HG02610 (cell line): ENCODE measurements around the gene PHETA2.
"Not testable (repeated sequence)": the region's sequence is repeated elsewhere in the genome, so short reads cannot be mapped to it uniquely, and the experiment has no call there.

Experiments used
- ATAC-seq: cut with Tn5 transposase; IDR thresholded peaks from one replicate; pipeline ENCODE4 v1.9.1; 2021; ENCODE audit warnings: mild to moderate bottlenecking, moderate library complexity; ENCODE audit not compliant: unreplicated experiment

PHETA2 gene

GRCh38 chr22:42069801-42070516 lies 4.1 kb upstream of the PHETA2 start:
- ATAC-seq = peak; percentile 5

- peak; percentile 87 for ATAC-seq
Observed at GRCh38 chr22:42070517-42071422, 3.3 kb upstream of the PHETA2 start, which contains the start of gene NAGA. NAGA (minus strand) TSS chr22:42070812; CDS start chr22:42070297, 515 bp downstream.

GRCh38 chr22:42071508-42071907 lies 2.5 kb upstream of the PHETA2 start:
- ATAC-seq = not testable (repeated sequence)

DNA sequence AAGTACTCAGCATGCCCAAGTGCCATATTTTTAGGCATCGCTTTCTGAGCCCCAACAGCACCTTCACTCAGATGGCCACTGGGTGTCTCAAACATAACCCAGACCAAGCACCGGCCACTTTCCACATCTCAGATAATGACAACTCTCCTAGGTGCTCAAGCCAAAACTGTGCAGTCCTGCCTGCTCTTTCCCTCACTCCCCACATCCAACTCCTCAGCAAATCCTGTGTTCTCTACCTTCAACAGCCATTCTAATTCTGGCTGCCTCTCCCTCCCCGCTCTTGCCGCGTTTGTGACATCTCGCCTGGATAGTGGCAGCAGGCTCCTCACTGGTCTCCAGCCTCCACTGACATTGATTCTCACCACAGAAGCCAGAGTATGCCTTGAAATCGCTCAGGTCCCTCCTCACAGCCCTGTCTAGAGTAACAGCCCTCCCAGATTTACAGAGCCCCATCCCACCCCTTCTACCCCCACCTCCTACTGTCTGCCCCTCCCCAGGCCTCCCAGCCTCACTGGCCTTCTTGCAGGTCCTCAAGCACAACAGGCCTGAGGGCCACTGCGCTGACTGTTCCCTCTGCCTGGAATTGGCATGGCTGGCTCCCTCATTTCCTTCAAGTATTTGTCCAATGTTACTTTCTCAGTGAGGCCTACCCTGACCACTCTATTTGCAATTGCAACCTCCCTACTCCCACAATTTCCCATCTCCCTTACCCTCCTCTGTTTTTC lies 1.3 kb upstream of the PHETA2 start:
- no peak for ATAC-seq

- no peak for ATAC-seq
Observed at GRCh38 chr22:42073621-42074041, 417 bp upstream of the PHETA2 start.

DNA sequence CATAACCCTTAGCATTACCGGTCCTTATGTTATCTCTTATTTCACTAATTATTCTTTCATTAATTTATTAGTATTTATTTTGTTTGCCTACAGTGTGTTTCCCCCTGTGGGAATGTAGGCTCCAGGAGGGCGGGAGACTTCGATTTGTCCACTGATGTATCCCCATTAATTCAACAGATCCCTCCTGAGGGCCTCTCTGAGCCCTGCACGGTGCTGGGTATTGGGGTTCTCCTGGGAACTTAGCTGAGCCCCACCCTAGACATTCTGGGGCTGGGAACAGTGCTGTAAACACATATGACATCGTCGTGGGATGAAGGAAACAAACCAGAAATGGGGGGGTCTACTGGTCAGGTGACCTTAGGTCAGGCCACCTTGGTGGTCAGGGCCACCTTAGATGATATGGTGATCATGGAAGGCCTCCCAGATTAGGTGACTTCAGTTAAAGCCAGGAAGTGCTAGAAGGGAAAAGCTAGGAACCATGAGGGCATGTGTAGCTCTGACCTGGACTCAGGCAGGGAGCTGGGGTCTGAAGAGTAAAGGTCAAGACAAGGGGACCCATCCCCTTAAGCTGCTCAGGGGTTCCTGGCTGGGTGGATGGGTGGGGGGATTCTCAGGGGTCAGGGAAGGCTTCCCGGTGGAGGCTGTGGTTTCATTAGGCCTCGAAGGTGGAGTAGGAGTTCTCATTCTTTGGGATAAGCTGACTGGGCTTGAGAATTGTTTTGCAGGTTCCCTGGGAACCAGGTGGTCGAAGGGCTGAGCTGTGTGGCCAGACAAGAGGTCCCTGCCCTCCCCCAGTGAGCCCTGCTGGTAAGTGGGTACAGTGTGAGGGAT lies 1.0 kb downstream of the PHETA2 start:
- no peak for ATAC-seq

GRCh38 chr22:42076764-42077485 lies 2.9 kb downstream of the PHETA2 start:
- no peak for ATAC-seq

DNA sequence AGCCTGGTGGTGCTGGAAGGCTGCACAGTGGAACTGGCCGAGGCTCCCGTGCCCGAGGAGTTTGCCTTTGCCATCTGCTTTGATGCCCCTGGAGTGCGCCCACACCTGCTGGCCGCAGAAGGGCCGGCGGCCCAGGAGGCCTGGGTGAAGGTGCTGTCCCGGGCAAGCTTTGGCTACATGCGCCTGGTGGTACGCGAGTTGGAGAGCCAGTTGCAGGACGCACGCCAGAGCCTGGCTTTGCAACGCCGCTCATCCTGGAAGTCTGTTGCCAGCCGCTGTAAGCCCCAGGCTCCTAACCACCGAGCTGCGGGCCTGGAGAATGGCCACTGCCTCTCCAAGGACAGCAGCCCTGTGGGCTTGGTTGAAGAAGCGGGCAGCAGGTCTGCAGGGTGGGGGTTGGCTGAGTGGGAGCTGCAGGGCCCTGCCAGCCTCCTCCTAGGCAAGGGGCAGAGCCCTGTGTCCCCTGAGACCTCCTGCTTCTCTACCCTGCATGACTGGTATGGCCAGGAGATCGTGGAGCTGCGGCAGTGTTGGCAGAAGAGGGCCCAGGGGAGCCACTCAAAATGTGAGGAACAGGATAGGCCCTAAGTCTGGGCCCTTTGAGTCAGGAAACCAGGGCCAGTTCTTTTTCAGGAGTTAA lies 3.6 kb downstream of the PHETA2 start:
- ATAC-seq = no peak

DNA sequence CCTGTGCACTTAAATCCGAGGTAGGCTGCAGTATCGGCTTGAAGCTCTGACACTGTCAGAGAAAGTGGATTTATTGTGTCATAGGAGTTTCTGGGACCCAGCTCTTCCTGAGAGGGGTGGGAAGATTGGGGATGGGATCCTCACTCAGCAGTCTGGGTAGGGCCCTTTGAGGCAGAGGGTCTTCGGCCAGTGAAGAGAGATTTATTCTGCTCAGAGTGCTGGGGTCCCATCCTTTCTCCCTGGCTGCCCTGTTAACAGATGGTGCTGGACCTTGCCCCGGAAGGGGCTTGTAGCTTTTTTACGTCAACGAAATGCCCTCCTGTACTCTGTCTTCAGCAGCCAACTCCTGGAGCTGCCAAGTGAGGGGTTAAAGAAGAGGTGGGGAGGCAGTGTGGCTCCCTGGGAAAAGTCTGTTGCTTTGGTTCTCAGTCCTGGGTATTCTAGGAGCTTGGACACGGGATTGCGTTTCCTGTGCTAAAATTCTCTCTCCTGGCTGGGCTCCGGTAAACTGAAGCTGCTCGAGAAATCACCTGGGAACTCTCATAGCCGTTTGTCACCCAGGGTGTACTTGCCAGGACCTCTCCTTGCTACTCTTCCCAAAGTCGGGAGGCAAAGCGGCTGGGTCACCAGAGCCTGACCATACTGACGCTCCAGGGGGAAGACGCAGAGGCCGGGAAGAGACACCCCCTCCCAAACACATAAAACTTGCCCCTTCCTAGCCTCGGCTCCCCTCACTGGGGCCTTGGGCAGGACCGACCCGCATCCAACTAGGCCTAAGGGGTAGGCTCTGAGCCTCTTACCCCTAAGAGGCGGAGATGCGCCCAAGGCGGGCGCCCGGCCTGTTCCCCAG lies 4.6 kb downstream of the PHETA2 start:
- no peak for ATAC-seq

DNA sequence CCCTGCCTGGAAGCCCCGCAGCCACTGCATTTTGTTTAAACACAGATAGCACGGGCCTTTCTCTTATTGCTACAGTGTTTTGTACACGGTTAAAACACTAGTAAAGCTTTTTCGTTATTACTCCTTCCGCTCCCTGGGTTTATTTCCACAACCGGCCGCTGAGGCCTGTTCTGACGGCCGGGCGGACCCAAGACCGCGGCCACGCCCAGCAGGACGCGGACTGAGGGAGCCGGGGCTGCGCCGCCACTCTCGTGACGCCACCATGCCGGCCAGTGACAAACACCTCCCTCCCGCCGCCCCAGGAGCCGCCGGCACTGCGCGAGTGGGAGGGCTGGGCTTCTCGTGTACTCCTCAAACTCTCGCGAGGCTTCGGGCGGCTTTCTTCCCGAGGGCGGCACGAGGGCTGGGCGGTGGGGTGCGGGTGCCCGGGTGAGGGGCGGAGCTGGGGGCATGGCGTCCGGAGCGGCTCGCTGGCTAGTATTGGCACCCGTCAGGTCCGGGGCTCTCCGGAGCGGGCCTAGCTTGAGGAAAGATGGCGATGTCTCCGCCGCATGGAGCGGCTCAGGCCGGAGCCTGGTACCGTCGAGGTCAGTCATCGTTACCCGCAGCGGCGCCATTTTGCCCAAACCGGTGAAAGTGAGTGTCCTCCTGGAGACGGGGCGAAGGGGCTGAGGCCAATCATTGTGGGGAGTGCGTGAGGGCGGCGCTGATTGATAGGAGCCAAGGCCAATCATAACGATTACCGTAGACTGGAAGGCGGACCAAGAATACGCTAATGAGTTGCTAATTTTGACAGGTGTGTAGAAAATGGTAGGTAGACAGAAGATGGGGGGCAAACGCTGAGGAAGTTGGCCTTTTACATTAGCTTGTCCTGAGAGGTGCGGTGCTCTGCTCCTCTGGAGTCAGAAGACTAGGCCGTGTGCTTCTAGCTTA lies 5.5 kb downstream of the PHETA2 start, which contains the start of gene SMDT1:
Gene SMDT1 (plus strand): TSS at position 382 of the 933 bp plus-strand sequence. CDS start 69 bp downstream, at position 451.
- ATAC-seq = peak; percentile 79

GRCh38 chr22:42080287-42080686 lies 6.2 kb downstream of the PHETA2 start:
- no peak for ATAC-seq

DNA sequence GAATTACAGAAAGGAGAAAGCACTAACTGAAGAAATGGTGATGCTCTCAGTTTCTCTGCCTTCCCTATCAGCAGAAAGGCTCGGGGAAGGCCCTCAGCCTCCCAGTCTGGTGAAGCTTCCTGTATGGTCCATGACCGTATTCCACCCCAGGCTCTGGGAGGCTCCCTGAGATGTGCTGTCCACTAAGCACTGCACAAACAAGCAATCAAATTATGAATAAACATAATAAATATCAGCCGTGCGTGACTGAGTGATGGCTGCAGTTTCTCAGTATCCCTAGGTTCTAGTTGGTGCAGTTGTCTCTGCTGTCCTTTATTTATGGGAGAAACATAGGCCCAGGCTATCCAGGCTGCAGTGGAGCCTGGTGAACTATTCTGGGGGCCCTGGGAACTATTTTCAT lies 9.1 kb downstream of the PHETA2 start:
- no peak for ATAC-seq

GRCh38 chr22:42084874-42085273 lies 10.8 kb downstream of the PHETA2 start:
- ATAC-seq = no peak

GRCh38 chr22:42086051-42086450 lies 12.0 kb downstream of the PHETA2 start:
- ATAC-seq = no peak

DNA sequence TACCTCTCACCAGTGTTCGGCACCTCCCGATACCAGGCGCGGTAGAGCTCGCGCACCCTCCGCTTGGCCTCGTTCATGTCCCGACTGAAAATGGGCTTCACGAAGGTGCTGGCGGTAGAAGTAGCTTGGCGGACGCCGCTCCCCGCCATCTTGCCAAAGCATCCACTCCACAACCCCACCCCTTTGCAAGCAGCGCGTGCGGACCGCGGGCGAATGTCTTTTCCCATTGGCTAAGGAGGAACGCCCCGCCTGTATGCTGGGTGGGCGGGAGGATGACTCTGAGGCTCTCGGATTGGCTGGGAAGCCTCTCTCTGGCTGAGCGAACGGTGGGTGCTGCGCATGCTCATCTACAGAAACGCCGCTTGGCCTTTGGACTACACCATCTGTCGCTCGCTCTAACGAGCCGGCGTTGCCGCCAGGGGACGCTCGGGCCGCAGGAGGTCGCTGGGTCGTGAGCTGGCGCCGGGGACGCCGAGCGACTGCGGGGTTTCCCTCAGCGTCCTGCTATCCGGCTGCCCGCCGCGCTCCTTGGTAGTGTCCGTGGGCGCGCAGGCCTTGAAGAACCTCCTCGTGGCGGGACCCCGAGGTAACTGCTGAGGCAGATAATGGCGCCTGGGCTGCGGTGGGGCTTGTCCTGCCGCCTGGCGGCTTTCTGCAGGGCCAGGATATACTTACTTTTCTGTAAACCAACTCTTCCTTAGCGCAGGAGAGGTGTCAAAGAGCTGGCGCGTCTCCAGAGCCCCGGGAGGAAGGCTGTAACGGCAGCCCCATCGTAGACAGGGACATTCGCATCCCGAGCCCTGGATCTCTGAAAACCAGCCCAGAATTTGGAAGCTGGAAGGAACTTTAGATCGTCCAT lies 16.8 kb downstream of the PHETA2 start, which contains the start of gene NDUFA6:
Gene NDUFA6 (minus strand): TSS at position 177 of the 859 bp plus-strand sequence. CDS start 28 bp downstream, at position 149.
- peak; percentile 92 for ATAC-seq

DNA sequence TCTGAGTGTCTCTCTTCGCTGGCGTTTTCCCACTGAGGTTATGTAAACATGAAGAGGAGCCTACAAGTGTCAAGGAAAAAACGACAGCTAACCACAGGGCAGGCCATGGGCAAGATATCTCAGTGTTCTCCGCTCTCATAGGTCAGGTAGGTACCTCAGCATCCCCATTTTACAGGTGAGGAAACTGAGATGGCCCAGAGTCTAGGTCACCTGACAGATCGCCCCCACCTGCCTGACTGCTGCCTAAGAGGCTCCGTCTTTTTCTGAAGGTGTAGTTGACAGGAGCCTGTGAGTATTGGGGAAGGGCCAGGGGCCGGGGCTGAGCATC lies 17.4 kb downstream of the PHETA2 start:
- no peak for ATAC-seq
